Stomach (tissue), 4 donors: ENCODE results near the gene VPS11.

ENCODE experiments used
- CTCF ChIP-seq, 7 experiments: fragments of 450-650 bp in 4 of 7; fragments of 200-600 bp in 3 of 7; sonication (generic) in 3 of 7; IDR thresholded peaks; one replicate each; pipeline ENCODE4 v1.5.1; 2016 to 2019; ENCODE audit warnings: antibody characterized with exemption in 7 of 7, control low read depth in 2 of 7, mild to moderate bottlenecking in 1 of 7
- POLR2A ChIP-seq, 4 donors: fragments of 450-650 bp; IDR thresholded peaks; one replicate each; pipeline ENCODE4 v1.6.1; 2016; ENCODE audit warnings: antibody characterized with exemption in 4 of 4, control low read depth in 2 of 4, mild to moderate bottlenecking in 1 of 4, moderate library complexity in 1 of 4

GRCh38 chr11:119107538-119108145 is 40.0 kb downstream of the VPS11 start:
- TF ChIP-seq CTCF (IDR thresholded peaks at IDR 0.05) (no peak), POLR2A (IDR thresholded peaks at IDR 0.05) (no peak)
